HG03280 (cell line): Measurements from ENCODE around the gene EPS8L3.

Experiments
- ATAC-seq: cut with Tn5 transposase; IDR thresholded peaks from one replicate; pipeline ENCODE4 v1.9.1; 2021; ENCODE audit warnings: mild to moderate bottlenecking, moderate library complexity; ENCODE audit not compliant: unreplicated experiment

EPS8L3 gene

GRCh38 chr1:109794319-109795132 is 30.8 kb upstream of the EPS8L3 start:
- no peak for ATAC-seq

- no peak for ATAC-seq
Observed at GRCh38 chr1:109793486-109794318, 30.0 kb upstream of the EPS8L3 start.

GRCh38 chr1:109793089-109793485 is 29.4 kb upstream of the EPS8L3 start:
- no peak for ATAC-seq

GRCh38 chr1:109792056-109792831 is 28.5 kb upstream of the EPS8L3 start:
- ATAC-seq: no peak

GRCh38 chr1:109791495-109792043 is 27.8 kb upstream of the EPS8L3 start:
- no peak for ATAC-seq

GRCh38 chr1:109790735-109791494 is 27.2 kb upstream of the EPS8L3 start:
- peak; percentile 55 for ATAC-seq

- no peak for ATAC-seq
Observed at GRCh38 chr1:109790329-109790728, 26.6 kb upstream of the EPS8L3 start.

- no peak for ATAC-seq
Observed at GRCh38 chr1:109789551-109790180, 25.9 kb upstream of the EPS8L3 start.

GRCh38 chr1:109788695-109789521 is 25.2 kb upstream of the EPS8L3 start:
- ATAC-seq: no peak

- no peak for ATAC-seq
Observed at GRCh38 chr1:109787845-109788601, 24.3 kb upstream of the EPS8L3 start.

- ATAC-seq: no peak
Observed at GRCh38 chr1:109787211-109787844, 23.6 kb upstream of the EPS8L3 start.

GRCh38 chr1:109786531-109787021 is 22.9 kb upstream of the EPS8L3 start:
- ATAC-seq: no peak

GRCh38 chr1:109786112-109786480 is 22.4 kb upstream of the EPS8L3 start:
- no peak for ATAC-seq

GRCh38 chr1:109785446-109786111 is 21.9 kb upstream of the EPS8L3 start:
- no peak for ATAC-seq

GRCh38 chr1:109784551-109785252 is 21.0 kb upstream of the EPS8L3 start:
- ATAC-seq: no peak

- ATAC-seq: no peak
Observed at GRCh38 chr1:109783436-109783835, 19.7 kb upstream of the EPS8L3 start.
